ENCODE measurements around the gene PLET1.

PLET1 gene

GRCh38 chr11:112247201-112247600, 13.5 kb downstream of the PLET1 start:
- no peak for DNase-seq (ENCODE audit: low read depth)
- no peak for TF ChIP-seq CTCF (conservative IDR thresholded peaks at IDR 0.05; ENCODE audit: low read length)
- no peak overlapping the region for H3K4me3 ChIP-seq (ENCODE audit: low read length)

- no peak overlapping the region for H3K4me3 ChIP-seq (ENCODE audit: low read length)
- no peak for TF ChIP-seq CTCF (conservative IDR thresholded peaks at IDR 0.05; ENCODE audit: low read length)
- DNase-seq (ENCODE audit: low read depth), result peak; percentile 93
Observed at GRCh38 chr11:112241486-112241885, 19.2 kb downstream of the PLET1 start.

GRCh38 chr11:112238041-112238440, 22.6 kb downstream of the PLET1 start:
- DNase-seq (ENCODE audit: low read depth), result no peak
- no peak overlapping the region for H3K4me3 ChIP-seq (ENCODE audit: low read length)
- TF ChIP-seq CTCF (conservative IDR thresholded peaks at IDR 0.05; ENCODE audit: low read length), result no peak

GRCh38 chr11:112237451-112237850, 23.2 kb downstream of the PLET1 start:
- no peak for TF ChIP-seq CTCF (conservative IDR thresholded peaks at IDR 0.05; ENCODE audit: low read length)
- no peak overlapping the region for H3K4me3 ChIP-seq (ENCODE audit: low read length)
- no peak for DNase-seq (ENCODE audit: low read depth)

- TF ChIP-seq CTCF (conservative IDR thresholded peaks at IDR 0.05; ENCODE audit: low read length), result no peak
- no peak for DNase-seq (ENCODE audit: low read depth)
- H3K4me3 ChIP-seq (ENCODE audit: low read length), result no peak overlapping the region
Observed at GRCh38 chr11:112235750-112236390, 24.8 kb downstream of the PLET1 start.

- DNase-seq (ENCODE audit: low read depth), result no peak
- no peak for TF ChIP-seq CTCF (conservative IDR thresholded peaks at IDR 0.05; ENCODE audit: low read length)
- H3K4me3 ChIP-seq (ENCODE audit: low read length), result no peak overlapping the region
Observed at GRCh38 chr11:112231952-112232351, 28.7 kb downstream of the PLET1 start.

GRCh38 chr11:112229746-112230433, 30.8 kb downstream of the PLET1 start:
- DNase-seq (ENCODE audit: low read depth), result peak; percentile 98
- TF ChIP-seq CTCF (conservative IDR thresholded peaks at IDR 0.05; ENCODE audit: low read length), result no peak
- no peak overlapping the region for H3K4me3 ChIP-seq (ENCODE audit: low read length)

Measured in AG10803 (cell line).